ENCODE measurements around the gene MIPOL1. TPM values are rescaled to one million over a fixed set of nuclear protein-coding genes. Genes with fewer than 3 reads are reported as not detected.

The MIPOL1 gene
- total and polyA plus RNA-seq, 5 donors from 2014 or later, result not detected

GRCh38 chr14:37167151-37168047 is 30.3 kb upstream of the MIPOL1 start:
- Histone ChIP-seq H3K4me1 (ENCODE audit: control insufficient read depth, insufficient read depth, low read length, poor library complexity, severe bottlenecking) (no peaks in the 10 kb centered on the region), H3K27me3 (ENCODE audit: control insufficient read depth, insufficient read depth, low read length) (no peaks in the 10 kb centered on the region), H3K9me3 (ENCODE audit: control insufficient read depth in 2 of 2, low read length in 2 of 2) (no peaks in the 10 kb centered on the region), H3K4me3 (ENCODE audit: low read depth, low read length) (no peak overlapping the region), H3K36me3 (ENCODE audit: control insufficient read depth, insufficient read depth, low read length) (no peaks in the 10 kb centered on the region), H3K27ac (ENCODE audit: insufficient read depth, low read length, poor library complexity, severe bottlenecking) (no peak overlapping the region)
- Mint-ChIP-seq H3K4me3 (no peak overlapping the region), H3K36me3 (no peaks in the 10 kb centered on the region), H3K27ac (no peak overlapping the region), H3K4me1 (peaks cover 0 to 2% (median 0%) of the 10 kb centered on the region in 4 donors), H3K27me3 (peaks cover 4% of the 10 kb centered on the region), H3K9me3 (peaks cover 0 to 7% (median 3%) of the 10 kb centered on the region in 7 donors)
- no peak for DNase-seq
- ATAC-seq (ENCODE audit: low read depth in 2 of 2), result no peak

DNA sequence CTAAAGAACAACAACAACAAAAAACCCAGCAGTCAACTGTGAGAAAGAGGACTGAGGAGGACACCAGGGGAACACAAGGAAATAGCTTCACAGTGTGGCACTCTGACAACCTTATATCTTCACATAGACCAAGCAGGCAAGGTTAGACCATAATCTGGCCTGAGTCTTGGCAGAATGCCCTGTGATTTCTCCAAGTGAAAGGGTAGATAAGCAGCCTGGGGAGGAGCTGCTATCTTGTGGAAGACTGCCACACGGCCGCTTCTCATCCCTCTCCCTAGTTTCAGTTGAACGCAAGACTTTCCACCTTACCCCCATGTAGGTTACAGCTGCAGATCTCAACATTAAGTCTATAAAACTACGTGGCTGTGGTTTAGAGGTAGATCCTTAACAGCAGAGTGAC is 29.0 kb upstream of the MIPOL1 start:
- H3K36me3 ChIP-seq (ENCODE audit: control insufficient read depth, insufficient read depth, low read length), result no peaks in the 10 kb centered on the region
- peaks cover 4% of the 10 kb centered on the region for H3K27me3 ChIP-seq (ENCODE audit: control insufficient read depth, insufficient read depth, low read length)
- H3K9me3 ChIP-seq (ENCODE audit: control insufficient read depth in 2 of 2, low read length in 2 of 2), result no peaks in the 10 kb centered on the region
- H3K9me3 Mint-ChIP-seq, result peaks cover 0 to 7% (median 3%) of the 10 kb centered on the region in 7 donors
- DNase-seq, result no peak
- H3K4me1 Mint-ChIP-seq, result peaks cover 0 to 2% (median 0%) of the 10 kb centered on the region in 4 donors
- no peak for ATAC-seq (ENCODE audit: low read depth in 2 of 2)
- no peak overlapping the region for H3K4me3 ChIP-seq (ENCODE audit: low read depth, low read length)
- H3K4me3 Mint-ChIP-seq, result no peak overlapping the region
- H3K27ac Mint-ChIP-seq, result no peak overlapping the region
- no peak overlapping the region for H3K27ac ChIP-seq (ENCODE audit: insufficient read depth, low read length, poor library complexity, severe bottlenecking)
- H3K4me1 ChIP-seq (ENCODE audit: control insufficient read depth, insufficient read depth, low read length, poor library complexity, severe bottlenecking), result no peaks in the 10 kb centered on the region
- no peaks in the 10 kb centered on the region for H3K36me3 Mint-ChIP-seq
- peaks cover 17% of the 10 kb centered on the region for H3K27me3 Mint-ChIP-seq

- peaks cover 0 to 7% (median 3%) of the 10 kb centered on the region in 7 donors for H3K9me3 Mint-ChIP-seq
- DNase-seq, result no peak
- H3K9me3 ChIP-seq (ENCODE audit: control insufficient read depth in 2 of 2, low read length in 2 of 2), result no peaks in the 10 kb centered on the region
- no peaks in the 10 kb centered on the region for H3K36me3 ChIP-seq (ENCODE audit: control insufficient read depth, insufficient read depth, low read length)
- no peak overlapping the region for H3K4me3 Mint-ChIP-seq
- no peaks in the 10 kb centered on the region for H3K4me1 ChIP-seq (ENCODE audit: control insufficient read depth, insufficient read depth, low read length, poor library complexity, severe bottlenecking)
- H3K27ac Mint-ChIP-seq, result no peak overlapping the region
- peaks cover 17% of the 10 kb centered on the region for H3K27me3 Mint-ChIP-seq
- no peak overlapping the region for H3K4me3 ChIP-seq (ENCODE audit: low read depth, low read length)
- H3K36me3 Mint-ChIP-seq, result no peaks in the 10 kb centered on the region
- peaks cover 4% of the 10 kb centered on the region for H3K27me3 ChIP-seq (ENCODE audit: control insufficient read depth, insufficient read depth, low read length)
- no peak for ATAC-seq (ENCODE audit: low read depth in 2 of 2)
- peaks cover 0 to 2% (median 0%) of the 10 kb centered on the region in 4 donors for H3K4me1 Mint-ChIP-seq
- H3K27ac ChIP-seq (ENCODE audit: insufficient read depth, low read length, poor library complexity, severe bottlenecking), result no peak overlapping the region
Measured at GRCh38 chr14:37170237-37170636, 27.5 kb upstream of the MIPOL1 start.

- no peak for ATAC-seq (ENCODE audit: low read depth in 2 of 2)
- Histone ChIP-seq H3K4me1 (ENCODE audit: control insufficient read depth, insufficient read depth, low read length, poor library complexity, severe bottlenecking) (no peaks in the 10 kb centered on the region), H3K36me3 (ENCODE audit: control insufficient read depth, insufficient read depth, low read length) (no peaks in the 10 kb centered on the region), H3K9me3 (ENCODE audit: control insufficient read depth in 2 of 2, low read length in 2 of 2) (no peaks in the 10 kb centered on the region), H3K4me3 (ENCODE audit: low read depth, low read length) (no peak overlapping the region), H3K27ac (ENCODE audit: insufficient read depth, low read length, poor library complexity, severe bottlenecking) (no peak overlapping the region), H3K27me3 (ENCODE audit: control insufficient read depth, insufficient read depth, low read length) (peaks cover 4% of the 10 kb centered on the region)
- no peak overlapping the region for H3K27ac Mint-ChIP-seq
- peaks cover 0 to 2% (median 0%) of the 10 kb centered on the region in 4 donors for H3K4me1 Mint-ChIP-seq
- H3K4me3 Mint-ChIP-seq, result no peak overlapping the region
- H3K9me3 Mint-ChIP-seq, result peaks cover 0 to 6% (median 2%) of the 10 kb centered on the region in 7 donors
- no peaks in the 10 kb centered on the region for H3K36me3 Mint-ChIP-seq
- H3K27me3 Mint-ChIP-seq, result peaks cover 17% of the 10 kb centered on the region
- no peak for DNase-seq
Measured at GRCh38 chr14:37170993-37171392, 26.7 kb upstream of the MIPOL1 start.

DNA sequence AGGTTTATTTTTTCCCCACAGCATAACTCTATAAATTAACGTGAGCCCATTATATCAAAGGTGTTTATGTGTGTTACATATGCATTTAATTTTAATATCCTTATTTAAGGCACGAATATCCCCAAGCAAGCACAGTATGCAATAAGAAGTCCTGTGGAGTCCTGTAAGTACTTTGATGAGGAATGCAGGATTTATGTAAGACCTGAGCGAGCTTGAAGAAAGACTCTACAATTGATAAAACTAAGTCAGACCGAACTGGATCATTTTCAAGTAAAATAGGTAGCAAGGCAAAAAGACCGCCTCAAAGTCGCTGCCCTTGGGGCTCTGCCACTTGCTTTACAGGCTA is 26.1 kb upstream of the MIPOL1 start:
- Mint-ChIP-seq H3K27me3 (peaks cover 17% of the 10 kb centered on the region), H3K36me3 (no peaks in the 10 kb centered on the region), H3K4me3 (no peak overlapping the region), H3K4me1 (peaks cover 0 to 2% (median 0%) of the 10 kb centered on the region in 4 donors), H3K27ac (no peak overlapping the region), H3K9me3 (peaks cover 0 to 6% (median 2%) of the 10 kb centered on the region in 7 donors)
- no peak for DNase-seq
- Histone ChIP-seq H3K4me1 (ENCODE audit: control insufficient read depth, insufficient read depth, low read length, poor library complexity, severe bottlenecking) (no peaks in the 10 kb centered on the region), H3K27me3 (ENCODE audit: control insufficient read depth, insufficient read depth, low read length) (peaks cover 4% of the 10 kb centered on the region), H3K4me3 (ENCODE audit: low read depth, low read length) (no peak overlapping the region), H3K27ac (ENCODE audit: insufficient read depth, low read length, poor library complexity, severe bottlenecking) (no peak overlapping the region), H3K36me3 (ENCODE audit: control insufficient read depth, insufficient read depth, low read length) (no peaks in the 10 kb centered on the region), H3K9me3 (ENCODE audit: control insufficient read depth in 2 of 2, low read length in 2 of 2) (no peaks in the 10 kb centered on the region)
- no peak for ATAC-seq (ENCODE audit: low read depth in 2 of 2)

- Mint-ChIP-seq H3K27ac (no peak within 1 kb of the TSS), H3K27me3 (peaks cover 17% of the 10 kb centered on the region), H3K4me3 (peak within 1 kb of the TSS in 1 of 4 donors; percentile 29), H3K36me3 (no peaks in the 10 kb centered on the region), H3K4me1 (peaks cover 0 to 2% (median 0%) of the 10 kb centered on the region in 4 donors), H3K9me3 (peaks cover 0 to 6% (median 3%) of the 10 kb centered on the region in 7 donors)
- H3K4me3 ChIP-seq (ENCODE audit: low read depth, low read length), result no peak within 1 kb of the TSS
- peaks cover 4% of the 10 kb centered on the region for H3K27me3 ChIP-seq (ENCODE audit: control insufficient read depth, insufficient read depth, low read length)
- no peak for ATAC-seq (ENCODE audit: low read depth in 2 of 2)
- H3K4me1 ChIP-seq (ENCODE audit: control insufficient read depth, insufficient read depth, low read length, poor library complexity, severe bottlenecking), result no peaks in the 10 kb centered on the region
- no peaks in the 10 kb centered on the region for H3K9me3 ChIP-seq (ENCODE audit: control insufficient read depth in 2 of 2, low read length in 2 of 2)
- no peak for DNase-seq
- H3K36me3 ChIP-seq (ENCODE audit: control insufficient read depth, insufficient read depth, low read length), result no peaks in the 10 kb centered on the region
- no peak within 1 kb of the TSS for H3K27ac ChIP-seq (ENCODE audit: insufficient read depth, low read length, poor library complexity, severe bottlenecking)
Measured at GRCh38 chr14:37172024-37172869, 25.5 kb upstream of the MIPOL1 start, which contains the start of gene SLC25A21. Gene SLC25A21, minus strand, starts transcription at chr14:37172606.

DNA sequence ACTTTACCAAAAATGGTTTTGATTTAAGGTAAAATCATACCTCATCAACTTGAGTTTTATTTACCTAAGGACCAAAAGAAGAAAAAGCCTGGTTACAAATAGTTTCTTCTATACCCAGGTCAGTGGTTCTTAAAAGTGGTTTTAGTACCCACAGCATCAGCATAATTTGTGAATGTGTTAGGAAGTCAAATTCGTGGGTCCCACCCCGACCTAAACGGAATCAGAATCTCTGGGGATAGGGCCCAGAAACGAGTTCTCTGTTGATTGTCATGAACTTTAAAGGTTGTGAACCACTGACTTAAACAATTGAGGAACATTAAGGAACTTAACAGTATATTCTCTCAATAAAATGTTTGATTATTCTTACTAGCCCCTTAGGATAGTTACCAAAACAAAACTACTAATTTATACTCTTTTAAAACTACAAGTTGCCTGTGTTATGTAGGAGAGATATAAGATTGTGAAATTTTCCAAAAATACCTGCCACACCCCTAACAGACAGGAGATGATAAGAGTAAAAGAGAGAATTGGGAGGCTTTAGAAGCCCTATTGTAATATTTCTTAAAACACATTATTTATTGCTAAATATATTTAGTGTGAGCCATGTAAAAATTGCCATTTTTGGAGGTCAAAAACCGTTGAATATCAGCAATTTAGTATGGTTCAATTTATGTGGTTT is 24.7 kb upstream of the MIPOL1 start:
- no peak for DNase-seq
- no peaks in the 10 kb centered on the region for H3K4me1 ChIP-seq (ENCODE audit: control insufficient read depth, insufficient read depth, low read length, poor library complexity, severe bottlenecking)
- no peaks in the 10 kb centered on the region for H3K36me3 ChIP-seq (ENCODE audit: control insufficient read depth, insufficient read depth, low read length)
- Mint-ChIP-seq H3K36me3 (no peaks in the 10 kb centered on the region), H3K27me3 (peaks cover 17% of the 10 kb centered on the region), H3K4me3 (no peak overlapping the region), H3K27ac (no peak overlapping the region), H3K9me3 (peaks cover 0 to 9% (median 3%) of the 10 kb centered on the region in 7 donors), H3K4me1 (peaks cover 0 to 2% (median 0%) of the 10 kb centered on the region in 4 donors)
- no peak overlapping the region for H3K4me3 ChIP-seq (ENCODE audit: low read depth, low read length)
- no peak for ATAC-seq (ENCODE audit: low read depth in 2 of 2)
- H3K9me3 ChIP-seq (ENCODE audit: control insufficient read depth in 2 of 2, low read length in 2 of 2), result no peaks in the 10 kb centered on the region
- H3K27ac ChIP-seq (ENCODE audit: insufficient read depth, low read length, poor library complexity, severe bottlenecking), result no peak overlapping the region
- peaks cover 4% of the 10 kb centered on the region for H3K27me3 ChIP-seq (ENCODE audit: control insufficient read depth, insufficient read depth, low read length)
